Esophagus muscularis mucosa (tissue), 4 donors: ENCODE results near the gene LMAN2L. TPM values are rescaled to one million over a fixed set of nuclear protein-coding genes. Genes with fewer than 3 reads are reported as not detected.

Experiments
- DNase-seq: peaks from one replicate; pipeline ENCODE4 v3.0.0-alpha.2; 2017; ENCODE audit errors: extremely low spot score
- H3K27ac ChIP-seq, 4 donors: fragments of 200-600 bp; sonication (generic); replicated peaks in 1 of 4; 1 replicate in 3 of 4; 2 replicates in 1 of 4; pipeline ENCODE4 v1.5.1; 2016 to 2019; ENCODE audit warnings: mild to moderate bottlenecking in 1 of 4
- H3K27me3 ChIP-seq, 4 donors: fragments of 200-600 bp; sonication (generic); one replicate each; pipeline versions ENCODE4 v1.5.1 to v1.6.0; 2016 to 2019
- H3K36me3 ChIP-seq, 4 donors: fragments of 200-600 bp; sonication (generic); one replicate each; pipeline ENCODE4 v1.5.1; 2016 to 2019
- H3K4me1 ChIP-seq, 4 donors: fragments of 200-600 bp; sonication (generic); one replicate each; pipeline ENCODE4 v1.5.1; 2016 to 2019
- H3K4me3 ChIP-seq, 4 donors: fragments of 200-600 bp; sonication (generic); 1 replicate in 2 of 4; 2 replicates in 2 of 4; pipeline ENCODE4 v1.5.1; 2016 to 2019; ENCODE audit warnings: mild to moderate bottlenecking in 4 of 4, moderate library complexity in 1 of 4
- H3K9me3 ChIP-seq, 4 donors: fragments of 200-600 bp; sonication (generic); 1 replicate in 3 of 4; 2 replicates in 1 of 4; pipeline ENCODE4 v1.5.1; 2016 to 2019
- EP300 ChIP-seq: sonication (generic); formaldehyde crosslinking; IDR thresholded peaks from one replicate; pipeline ENCODE4 v1.6.1; 2017; ENCODE audit warnings: antibody characterized with exemption
- POLR2A ChIP-seq: fragments of 450-650 bp; IDR thresholded peaks from one replicate; pipeline ENCODE4 v1.6.1; 2017; ENCODE audit warnings: antibody characterized with exemption, moderate library complexity, mild to moderate bottlenecking, low read depth
- POLR2AphosphoS5 ChIP-seq, 2 donors: sonication (generic); formaldehyde crosslinking; IDR thresholded peaks; one replicate each; pipeline ENCODE4 v1.6.1; 2017; ENCODE audit warnings: antibody characterized with exemption in 2 of 2
- WGBS: methylation state at CpG from one replicate; pipeline ENCODE4 v1.1.5; 2018; 5-methylcytosine and 5-hydroxymethylcytosine counted together
- intact Hi-C: fragments of 100-400 bp; cut with DNase I; formaldehyde crosslinking; loops from one replicate; pipeline ENCODE4 v1.15.1; 2023
- total RNA-seq, 4 donors: library from RNA; depleted of rRNA; stranded (reverse); fragments of >200 nt; gene quantifications; one replicate each; pipeline versions ENCODE4 v1.1.0 to v1.2.1, GENCODE V29; 2016
- TF ChIP-seq, protein P1 (sequence below), 3 experiments: fragments of 200-600 bp in 2 of 3; fragments of 450-650 bp in 1 of 3; sonication (generic) in 2 of 3; IDR thresholded peaks; one replicate each; pipeline ENCODE4 v1.5.1; 2017 to 2019; ENCODE audit warnings: antibody characterized with exemption in 3 of 3, mild to moderate bottlenecking in 2 of 3, moderate library complexity in 1 of 3

LMAN2L gene
- total RNA-seq, 4 donors from 2014 or later = 13.7 to 22.1 (median 21.2) TPM

DNA sequence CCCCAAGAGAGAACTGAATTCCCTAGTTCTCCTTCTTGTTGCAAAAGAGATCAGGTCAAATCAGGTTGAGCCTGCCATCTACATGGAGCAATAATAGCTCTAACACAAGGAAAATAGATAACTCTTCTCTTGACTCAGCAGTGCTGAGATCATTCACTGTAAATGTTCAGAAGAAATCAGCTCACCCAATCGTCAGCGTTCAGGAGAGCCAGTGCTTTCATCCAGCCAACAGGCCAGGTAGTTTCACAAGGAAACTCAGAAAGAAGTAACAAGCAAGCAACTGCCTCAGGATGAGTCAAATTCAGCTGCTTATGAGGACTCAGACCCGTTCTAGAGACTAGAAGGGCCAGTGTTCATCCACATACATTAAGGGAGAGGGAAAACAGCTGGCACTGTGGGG, 5.9 kb downstream of the LMAN2L start:
- intact Hi-C loops = no loop called here
- TF ChIP-seq, protein P1, sequence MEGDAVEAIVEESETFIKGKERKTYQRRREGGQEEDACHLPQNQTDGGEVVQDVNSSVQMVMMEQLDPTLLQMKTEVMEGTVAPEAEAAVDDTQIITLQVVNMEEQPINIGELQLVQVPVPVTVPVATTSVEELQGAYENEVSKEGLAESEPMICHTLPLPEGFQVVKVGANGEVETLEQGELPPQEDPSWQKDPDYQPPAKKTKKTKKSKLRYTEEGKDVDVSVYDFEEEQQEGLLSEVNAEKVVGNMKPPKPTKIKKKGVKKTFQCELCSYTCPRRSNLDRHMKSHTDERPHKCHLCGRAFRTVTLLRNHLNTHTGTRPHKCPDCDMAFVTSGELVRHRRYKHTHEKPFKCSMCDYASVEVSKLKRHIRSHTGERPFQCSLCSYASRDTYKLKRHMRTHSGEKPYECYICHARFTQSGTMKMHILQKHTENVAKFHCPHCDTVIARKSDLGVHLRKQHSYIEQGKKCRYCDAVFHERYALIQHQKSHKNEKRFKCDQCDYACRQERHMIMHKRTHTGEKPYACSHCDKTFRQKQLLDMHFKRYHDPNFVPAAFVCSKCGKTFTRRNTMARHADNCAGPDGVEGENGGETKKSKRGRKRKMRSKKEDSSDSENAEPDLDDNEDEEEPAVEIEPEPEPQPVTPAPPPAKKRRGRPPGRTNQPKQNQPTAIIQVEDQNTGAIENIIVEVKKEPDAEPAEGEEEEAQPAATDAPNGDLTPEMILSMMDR (IDR thresholded peaks at IDR 0.05) = no peak
- no peak for TF ChIP-seq POLR2AphosphoS5 (IDR thresholded peaks at IDR 0.05)
- TF ChIP-seq POLR2A = no peak
- no peak for TF ChIP-seq EP300
- peaks cover 28 to 61% (median 51%) of the 10 kb centered on the region in 4 donors for H3K36me3 ChIP-seq
- no peaks in the 10 kb centered on the region for H3K27me3 ChIP-seq
- no peak overlapping the region for H3K27ac ChIP-seq
- WGBS = 94% methylated on average over 3 of the region's 3 CpGs
- DNase-seq = no peak
- no peak overlapping the region for H3K4me3 ChIP-seq
- H3K9me3 ChIP-seq = no peaks in the 10 kb centered on the region
- H3K4me1 ChIP-seq = peaks cover 24 to 50% (median 41%) of the 10 kb centered on the region in 4 donors

DNA sequence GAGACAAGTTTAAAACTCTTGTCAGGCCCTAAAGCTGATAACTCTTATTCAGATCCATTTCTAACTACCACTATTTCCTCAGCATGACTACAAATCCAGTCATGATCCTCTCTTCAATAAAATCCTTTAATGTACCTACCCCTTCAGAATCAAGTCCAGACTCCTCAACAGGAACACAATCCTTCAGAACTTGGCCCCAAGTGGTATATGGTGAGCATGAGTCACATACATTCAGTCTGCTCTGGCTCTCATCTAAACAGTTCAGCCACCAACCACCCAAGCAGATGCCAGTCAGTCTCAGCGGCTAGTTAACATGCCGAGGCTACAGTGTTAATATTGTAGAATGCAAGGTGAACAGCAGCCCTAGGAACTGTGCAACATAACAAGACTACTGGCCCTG, 9.7 kb downstream of the LMAN2L start:
- Histone ChIP-seq H3K27me3 (no peaks in the 10 kb centered on the region), H3K9me3 (no peaks in the 10 kb centered on the region), H3K4me3 (no peak overlapping the region), H3K36me3 (peaks cover 44 to 89% (median 80%) of the 10 kb centered on the region in 4 donors), H3K27ac (no peak overlapping the region), H3K4me1 (peaks cover 5 to 13% (median 11%) of the 10 kb centered on the region in 4 donors)
- no peak for TF ChIP-seq POLR2AphosphoS5 (IDR thresholded peaks at IDR 0.05)
- TF ChIP-seq, protein P1 (IDR thresholded peaks at IDR 0.05) = no peak
- TF ChIP-seq EP300 = no peak
- TF ChIP-seq POLR2A = no peak
- WGBS = 87% methylated on average over 2 of the region's 2 CpGs
- DNase-seq = no peak
- intact Hi-C loops = no loop called here

DNA sequence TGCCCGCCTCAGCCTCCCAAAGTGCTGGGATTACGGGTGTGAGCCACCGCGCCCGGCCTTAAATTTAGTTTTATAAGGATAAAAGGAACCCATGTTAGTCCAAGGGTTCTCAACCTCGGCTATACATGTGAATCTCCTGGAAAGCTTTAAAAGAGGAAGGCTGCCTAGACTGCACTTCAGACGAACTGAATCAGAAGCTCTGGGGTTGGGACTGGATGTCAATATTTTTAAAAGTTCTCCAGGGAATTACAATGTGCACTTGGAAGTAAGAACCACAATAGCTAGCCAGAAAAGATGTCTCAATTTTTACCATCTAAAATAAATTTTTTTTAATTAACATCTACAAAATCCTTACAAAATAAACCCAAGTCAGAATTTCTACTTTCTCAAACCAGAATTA, 10.1 kb downstream of the LMAN2L start:
- Histone ChIP-seq H3K9me3 (no peaks in the 10 kb centered on the region), H3K27me3 (no peaks in the 10 kb centered on the region), H3K4me3 (no peak overlapping the region), H3K4me1 (peaks cover under 1 to 8% (median 6%) of the 10 kb centered on the region in 4 donors), H3K36me3 (peaks cover 44 to 94% (median 80%) of the 10 kb centered on the region in 4 donors), H3K27ac (no peak overlapping the region)
- WGBS = 92% methylated on average over 7 of the region's 7 CpGs
- TF ChIP-seq POLR2AphosphoS5 (IDR thresholded peaks at IDR 0.05) (no peak), POLR2A (no peak), EP300 (no peak)
- TF ChIP-seq, protein P1 (IDR thresholded peaks at IDR 0.05) = no peak
- DNase-seq = no peak
- intact Hi-C loops = no loop called here

DNA sequence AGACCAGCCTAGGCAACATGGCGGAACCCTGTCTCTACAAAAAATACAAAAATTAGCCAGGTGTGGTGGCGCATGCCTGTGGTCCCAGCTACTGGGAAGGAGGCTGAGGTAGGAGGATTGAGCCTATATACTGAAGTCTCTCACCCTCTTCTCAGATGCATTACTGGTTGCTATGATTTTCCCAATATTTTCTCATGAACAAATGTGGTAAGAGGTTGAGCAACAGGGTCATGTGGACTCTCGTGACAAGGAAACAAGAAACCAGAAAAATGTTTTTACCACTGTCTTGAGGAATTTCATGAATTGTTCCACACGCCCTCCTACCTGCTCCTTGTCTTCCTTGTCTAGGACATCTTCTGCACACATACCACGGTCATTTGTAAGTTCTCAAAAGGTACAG, 12.4 kb downstream of the LMAN2L start:
- Histone ChIP-seq H3K36me3 (peaks cover 28 to 98% (median 63%) of the 10 kb centered on the region in 4 donors), H3K27ac (no peak overlapping the region), H3K4me3 (no peak overlapping the region), H3K4me1 (no peaks in the 10 kb centered on the region), H3K9me3 (no peaks in the 10 kb centered on the region), H3K27me3 (no peaks in the 10 kb centered on the region)
- 89% methylated on average over 5 of the region's 5 CpGs for WGBS
- TF ChIP-seq EP300 = no peak
- no peak for TF ChIP-seq POLR2A
- TF ChIP-seq POLR2AphosphoS5 (IDR thresholded peaks at IDR 0.05) = no peak
- TF ChIP-seq, protein P1 (IDR thresholded peaks at IDR 0.05) = no peak
- no peak for DNase-seq
- intact Hi-C loops = no loop called here

DNA sequence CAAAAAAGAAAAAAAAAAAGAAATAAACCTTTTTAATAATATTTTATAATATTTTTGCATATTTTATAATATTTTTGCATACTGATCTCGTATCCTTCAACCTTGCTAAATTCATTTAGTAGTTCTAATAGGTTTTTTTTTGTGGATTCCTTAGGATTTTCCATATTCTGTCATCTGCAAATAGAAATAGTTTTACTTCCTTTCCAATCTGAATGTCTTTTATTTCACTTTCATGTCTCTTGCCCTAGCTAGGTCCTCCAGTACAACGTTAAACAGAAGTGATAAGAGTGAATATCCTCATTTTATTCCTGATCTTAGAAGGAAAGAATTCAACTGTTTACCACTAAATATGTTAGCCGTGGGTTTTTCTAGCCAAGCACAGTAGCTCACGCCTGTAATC, 13.7 kb downstream of the LMAN2L start:
- H3K27me3 ChIP-seq = no peaks in the 10 kb centered on the region
- H3K36me3 ChIP-seq = peaks cover 22 to 92% (median 51%) of the 10 kb centered on the region in 4 donors
- 90% methylated on average over 4 of the region's 4 CpGs for WGBS
- no peaks in the 10 kb centered on the region for H3K4me1 ChIP-seq
- H3K9me3 ChIP-seq = no peaks in the 10 kb centered on the region
- H3K4me3 ChIP-seq = no peak overlapping the region
- DNase-seq = no peak
- intact Hi-C loops = no loop called here
- H3K27ac ChIP-seq = no peak overlapping the region
- TF ChIP-seq EP300 (no peak), POLR2AphosphoS5 (IDR thresholded peaks at IDR 0.05) (no peak), POLR2A (no peak)
- TF ChIP-seq, protein P1 (IDR thresholded peaks at IDR 0.05) = no peak
